GM18951 (cell line): ENCODE measurements around the gene SAG.

Source experiments
- POLR2A ChIP-seq: IDR thresholded peaks from 4 replicates; pipeline ENCODE4 v1.6.1; 2011; ENCODE audit warnings: mild to moderate bottlenecking; ENCODE audit not compliant: insufficient read length, insufficient read depth; ENCODE audit errors: extremely low read depth
- in situ Hi-C: fragments of 300-500 bp; cut with MboI; formaldehyde crosslinking; loops from one replicate; pipeline ENCODE4 v1.12.0; 2022; ENCODE audit warnings: low sequenced_read_pairs, mixed read lengths, inconsistent platforms; ENCODE audit not compliant: unreplicated experiment

Gene SAG

GRCh38 chr2:233275223-233275622 lies 32.4 kb upstream of the SAG start:
- TF ChIP-seq POLR2A = no peak
- in situ Hi-C loops = no loop called here

- in situ Hi-C loops = no loop called here
- TF ChIP-seq POLR2A = no peak
Observed at GRCh38 chr2:233278921-233279320, 28.7 kb upstream of the SAG start.

DNA sequence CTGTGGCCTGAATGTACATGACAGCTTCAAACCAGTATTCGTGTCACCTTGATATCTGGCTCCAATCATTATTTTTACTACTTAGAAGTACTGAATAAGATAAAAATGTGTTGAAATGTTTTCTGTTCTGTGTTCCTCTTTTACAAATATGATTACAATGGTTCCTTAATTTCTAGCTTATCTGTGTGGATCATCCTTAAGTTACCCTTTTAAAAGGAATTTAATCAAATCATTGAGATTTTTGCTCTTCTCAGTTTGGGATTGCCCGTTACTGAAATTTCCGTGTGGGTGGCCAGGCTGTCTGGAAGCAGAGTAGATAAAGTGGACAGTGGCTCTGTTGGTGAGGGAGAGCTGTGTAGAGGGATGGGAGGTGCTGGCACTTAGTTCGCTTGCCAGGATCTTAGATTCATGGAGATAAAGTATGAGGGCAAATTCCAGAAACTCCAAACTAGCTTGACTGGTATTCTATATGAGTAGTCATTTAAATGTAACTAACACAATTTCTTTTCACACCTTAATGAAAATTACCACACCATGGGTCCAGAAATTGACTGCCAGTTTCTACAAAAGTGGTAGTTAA lies 27.4 kb upstream of the SAG start:
- in situ Hi-C loops = no loop called here
- TF ChIP-seq POLR2A = no peak

- no peak for TF ChIP-seq POLR2A
- in situ Hi-C loops = no loop called here
Observed at GRCh38 chr2:233281553-233281952, 26.1 kb upstream of the SAG start.

DNA sequence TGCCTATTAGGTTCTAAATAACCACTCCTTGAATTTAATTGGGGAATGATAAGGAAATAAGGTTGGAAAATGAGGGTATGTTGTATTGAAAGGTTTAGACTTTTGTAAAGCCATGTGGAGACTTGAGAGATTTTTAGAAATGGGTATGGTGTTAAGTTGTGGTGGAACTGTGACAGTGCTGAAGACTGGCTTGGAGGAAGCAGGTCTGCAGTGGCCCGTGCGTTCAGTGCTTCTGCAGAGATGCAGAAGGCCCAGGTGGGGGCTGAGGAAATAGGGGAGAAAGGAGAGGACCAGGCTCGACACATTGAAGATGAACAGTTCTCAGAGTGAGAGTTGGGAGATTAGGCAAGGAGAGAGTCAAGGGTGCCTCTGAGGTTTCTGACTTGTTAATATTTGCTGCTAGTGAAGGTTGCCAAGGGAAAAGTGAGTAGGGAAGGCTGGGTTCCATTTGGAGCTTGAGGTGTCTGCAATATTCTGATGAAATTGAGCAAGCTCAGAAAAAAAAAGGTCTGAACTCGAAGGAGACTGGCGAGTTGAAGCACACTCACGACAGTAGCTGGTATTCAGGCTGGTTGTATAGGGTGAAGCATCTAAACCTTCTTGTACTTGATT lies 25.5 kb upstream of the SAG start:
- in situ Hi-C loops = no loop called here
- no peak for TF ChIP-seq POLR2A

DNA sequence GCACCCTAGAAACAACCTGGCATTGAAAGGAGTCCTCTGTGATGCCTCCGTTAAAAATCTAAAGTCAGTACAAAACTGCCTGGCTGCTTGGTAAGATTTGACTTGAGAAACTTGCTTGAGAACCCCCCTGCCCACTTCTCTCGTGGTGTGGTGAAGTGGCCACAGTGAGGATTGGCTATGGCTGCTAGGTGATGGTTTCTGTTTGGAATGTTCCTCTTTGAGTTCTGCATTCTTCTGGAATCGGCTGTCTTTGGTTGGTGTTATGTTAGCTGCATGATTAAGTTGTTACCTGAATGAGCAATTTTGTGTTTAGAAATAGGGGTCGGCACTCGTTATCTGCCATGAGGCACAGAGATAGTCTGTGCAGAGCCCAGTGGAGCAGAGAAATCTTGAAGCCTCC lies 21.7 kb upstream of the SAG start:
- no peak for TF ChIP-seq POLR2A
- in situ Hi-C loops = no loop called here

- TF ChIP-seq POLR2A = no peak
- in situ Hi-C loops = no loop called here
Observed at GRCh38 chr2:233287871-233288270, 19.7 kb upstream of the SAG start.

DNA sequence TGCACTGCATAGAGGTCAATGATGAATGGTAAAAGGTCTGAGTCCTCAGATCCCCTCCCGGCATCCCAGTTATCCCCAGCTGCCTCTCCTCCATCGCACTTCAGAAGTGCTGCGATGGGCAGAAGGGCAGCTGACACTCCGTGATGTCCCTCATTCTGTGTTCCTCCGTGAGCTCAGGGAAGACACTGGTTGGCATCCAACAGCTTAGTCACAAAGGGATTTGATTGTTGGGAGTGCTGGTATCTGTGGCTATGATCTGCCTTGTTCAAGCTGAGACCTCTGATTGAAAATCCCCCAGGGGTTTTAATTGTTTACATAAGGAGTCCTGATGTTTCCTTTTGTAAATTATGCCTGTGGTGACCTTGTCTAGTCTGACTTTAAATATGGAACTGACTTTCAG lies 19.0 kb upstream of the SAG start:
- TF ChIP-seq POLR2A = no peak
- in situ Hi-C loops = no loop called here

GRCh38 chr2:233289648-233290047 lies 18.0 kb upstream of the SAG start:
- in situ Hi-C loops = no loop called here
- no peak for TF ChIP-seq POLR2A

- in situ Hi-C loops = no loop called here
- no peak for TF ChIP-seq POLR2A
Observed at GRCh38 chr2:233290051-233290845, 17.4 kb upstream of the SAG start.

GRCh38 chr2:233295891-233296290 lies 11.7 kb upstream of the SAG start:
- no peak for TF ChIP-seq POLR2A
- in situ Hi-C loops = no loop called here

DNA sequence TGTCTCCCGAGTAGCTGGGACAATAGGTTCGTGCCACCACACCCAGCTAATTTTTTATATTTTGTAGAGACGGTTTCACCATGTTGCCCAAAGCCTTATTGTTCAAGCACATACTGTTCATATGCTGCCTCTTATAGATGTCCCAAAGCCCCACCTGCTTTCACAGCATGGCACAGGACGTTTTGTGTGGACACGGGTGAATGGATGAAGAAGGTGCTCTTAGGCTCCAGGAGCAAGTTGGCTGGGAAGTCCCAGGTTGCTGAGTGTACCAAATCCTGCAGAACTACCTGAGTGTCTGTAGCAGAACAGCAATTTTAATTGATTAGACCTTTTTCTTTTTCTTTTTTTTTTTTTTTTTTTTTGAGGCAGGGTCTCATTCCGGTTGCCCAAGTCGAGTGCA lies 10.5 kb upstream of the SAG start:
- no peak for TF ChIP-seq POLR2A
- in situ Hi-C loops = no loop called here

- in situ Hi-C loops = no loop called here
Observed at GRCh38 chr2:233300401-233300800, 7.2 kb upstream of the SAG start.

DNA sequence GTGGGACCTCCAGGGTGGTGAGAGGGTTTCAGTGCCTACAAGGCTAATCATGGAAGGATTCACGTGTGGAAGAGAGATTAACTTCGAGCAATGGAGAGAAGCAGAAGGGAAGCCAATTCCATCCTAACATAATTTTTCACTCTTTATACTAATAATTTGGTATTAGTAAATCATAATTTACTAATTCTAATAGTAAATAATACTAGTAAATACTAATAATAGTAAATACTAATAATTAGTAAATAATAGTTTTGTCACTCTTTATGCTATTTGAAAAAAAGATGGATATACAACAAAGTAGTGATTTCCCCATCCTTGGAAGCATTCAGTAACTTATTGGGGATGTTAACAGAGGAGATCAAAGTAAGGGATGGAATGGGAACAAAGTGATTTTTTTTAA lies 6.4 kb upstream of the SAG start:
- no peak for TF ChIP-seq POLR2A
- in situ Hi-C loops = no loop called here

More at GRCh38 chr2:233300401-233300800, 7.2 kb upstream of the SAG start:
- no peak for TF ChIP-seq POLR2A
